Endothelial cell of umbilical vein (primary cell): ENCODE results near the gene OR4X2.

Experiments
- CTCF ChIP-seq, 2 donors: IDR thresholded peaks; 1 replicate in 1 of 2; 2 replicates in 1 of 2; pipeline ENCODE4 v1.5.1; 2011; ENCODE audit warnings: low read length in 2 of 2, mild to moderate bottlenecking in 2 of 2, moderate library complexity in 2 of 2, control low read depth in 1 of 2, inconsistent platforms in 1 of 2, low read depth in 1 of 2; ENCODE audit not compliant: insufficient read depth in 1 of 2; ENCODE audit errors: extremely low read depth in 1 of 2
- EZH2 ChIP-seq: IDR thresholded peaks from 2 replicates; pipeline ENCODE4 v1.6.1; 2012; ENCODE audit warnings: borderline replicate concordance, low read depth, mild to moderate bottlenecking, moderate library complexity, low read length, inconsistent platforms; ENCODE audit not compliant: severe bottlenecking
- FOS ChIP-seq: IDR thresholded peaks from 2 replicates; pipeline ENCODE4 v1.6.1; 2011; ENCODE audit warnings: mild to moderate bottlenecking, low read length, moderate library complexity, borderline replicate concordance; ENCODE audit not compliant: insufficient read depth
- GATA2 ChIP-seq: IDR thresholded peaks from 2 replicates; pipeline ENCODE4 v1.7.0; 2011; ENCODE audit warnings: low read depth, mild to moderate bottlenecking, moderate library complexity, mixed read lengths, low read length; ENCODE audit not compliant: insufficient read length, insufficient read depth
- JUN ChIP-seq: IDR thresholded peaks from 2 replicates; pipeline ENCODE4 v1.6.1; 2011; ENCODE audit warnings: borderline replicate concordance, low read depth; ENCODE audit not compliant: insufficient read length, insufficient read depth
- MAX ChIP-seq: IDR thresholded peaks from 2 replicates; pipeline ENCODE4 v1.6.1; 2011; ENCODE audit not compliant: insufficient read depth, insufficient read length
- MYC ChIP-seq: IDR thresholded peaks from one replicate; pipeline ENCODE4 v1.6.1; 2011; ENCODE audit warnings: mild to moderate bottlenecking, low read depth, low read length
- POLR2A ChIP-seq: IDR thresholded peaks from 2 replicates; pipeline ENCODE4 v1.6.1; 2012; ENCODE audit warnings: low read depth, mild to moderate bottlenecking, control low read depth, low read length
- POLR2AphosphoS5 ChIP-seq: IDR thresholded peaks from 2 replicates; pipeline ENCODE4 v1.6.1; 2012; ENCODE audit warnings: low read depth, mild to moderate bottlenecking, control low read depth, low read length, moderate library complexity; ENCODE audit not compliant: insufficient read depth

- TF ChIP-seq POLR2AphosphoS5: no peak
- TF ChIP-seq CTCF (IDR thresholded peaks at IDR 0.05; ENCODE audit: extremely low read depth in 1 of 2, insufficient read depth in 1 of 2, low read depth in 1 of 2, low read length in 2 of 2): no peak
- no peak for TF ChIP-seq POLR2A
- no peak for TF ChIP-seq EZH2
- no peak for TF ChIP-seq MAX
- no peak for TF ChIP-seq FOS
- no peak for TF ChIP-seq JUN
- TF ChIP-seq MYC: no peak
- TF ChIP-seq GATA2: no peak
Measured at GRCh38 chr11:48237727-48238126, 7.2 kb upstream of the OR4X2 start.
